HG03139 (cell line): ENCODE measurements around the gene CRB1.

Experiments
- ATAC-seq: cut with Tn5 transposase; IDR thresholded peaks from one replicate; pipeline ENCODE4 v1.9.1; 2021; ENCODE audit not compliant: unreplicated experiment

Gene CRB1

DNA sequence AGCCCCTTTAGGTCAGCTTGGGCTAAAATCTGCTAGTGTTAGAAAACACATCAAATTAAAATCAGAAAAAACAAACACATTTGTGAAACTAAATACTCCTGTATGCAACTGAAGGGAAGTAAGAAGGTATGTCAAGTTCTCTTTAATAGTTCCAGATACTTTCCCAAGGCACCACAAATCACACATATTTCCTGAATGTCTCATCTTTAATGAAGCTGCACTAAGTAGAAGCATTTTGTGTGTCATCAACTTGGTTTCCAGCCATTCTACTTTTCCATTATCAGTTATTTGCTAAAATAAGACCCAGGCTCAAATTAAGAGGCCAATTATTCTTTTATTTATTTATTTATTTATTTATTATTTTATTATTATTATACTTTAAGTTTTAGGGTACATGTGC, 34.7 kb downstream of the CRB1 start:
- ATAC-seq = no peak

DNA sequence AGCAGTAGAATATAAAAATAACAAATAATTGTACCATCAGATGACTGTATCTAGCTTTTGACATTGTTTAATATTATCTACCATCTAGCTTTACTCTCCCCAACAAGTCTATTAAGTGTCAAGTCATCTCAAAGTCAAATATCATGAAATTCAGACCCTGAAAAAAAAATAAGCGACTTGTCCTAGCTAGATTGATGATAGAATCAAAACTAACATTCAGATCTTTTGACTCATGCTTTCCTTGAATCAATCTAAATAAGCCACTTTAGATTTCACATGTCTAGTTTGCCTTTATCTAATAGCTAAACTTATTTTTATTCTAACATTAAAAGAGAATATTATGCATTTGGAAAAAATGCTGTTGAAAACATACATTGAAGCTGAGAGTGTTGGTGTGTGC, 35.4 kb downstream of the CRB1 start:
- ATAC-seq = no peak

DNA sequence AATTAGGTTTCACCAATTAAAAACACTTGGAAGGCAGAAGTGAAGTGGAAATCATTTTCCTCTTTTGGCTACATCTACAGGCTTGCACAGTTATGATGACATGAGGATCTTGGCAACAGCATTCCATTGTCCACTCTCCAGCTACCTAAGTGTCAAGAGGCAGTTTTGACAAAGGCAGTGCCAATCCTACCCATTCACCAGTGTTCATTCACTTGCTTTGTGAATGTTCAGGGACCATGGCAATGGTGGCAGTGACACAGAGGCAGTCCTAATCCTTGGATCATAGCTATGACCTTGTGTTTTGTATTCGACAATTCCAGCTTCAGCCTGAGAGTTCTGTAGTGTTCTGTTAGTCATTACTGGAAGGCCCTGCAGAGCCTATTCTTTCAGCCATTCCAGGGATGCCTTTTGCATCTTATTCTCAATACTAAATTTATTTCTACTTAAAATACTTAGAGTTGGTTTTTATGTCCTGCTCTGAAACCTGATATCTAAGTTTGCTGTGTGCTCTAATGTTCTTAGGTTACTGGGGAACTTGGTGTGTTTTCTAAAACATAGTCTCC, 36.7 kb downstream of the CRB1 start:
- ATAC-seq = no peak

DNA sequence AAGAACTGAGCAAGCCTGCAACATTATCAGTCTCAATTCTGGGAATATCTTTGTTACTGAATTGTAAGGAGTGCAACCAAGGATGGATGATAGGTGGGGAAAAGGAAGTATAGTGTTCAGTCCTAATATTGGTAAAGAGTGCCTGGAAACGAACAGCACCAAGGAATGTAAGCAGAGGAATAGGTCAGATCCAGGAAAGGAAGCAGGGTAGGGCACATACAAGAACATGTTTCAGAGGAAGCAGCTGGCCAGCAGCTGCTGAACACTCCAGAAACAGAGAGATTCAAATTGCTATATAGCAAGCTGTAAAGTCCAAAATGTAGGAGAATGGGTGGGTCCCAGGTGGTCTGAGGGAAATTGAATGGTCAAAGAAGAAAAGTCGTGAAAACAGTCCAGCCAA, 37.9 kb downstream of the CRB1 start:
- ATAC-seq = no peak

DNA sequence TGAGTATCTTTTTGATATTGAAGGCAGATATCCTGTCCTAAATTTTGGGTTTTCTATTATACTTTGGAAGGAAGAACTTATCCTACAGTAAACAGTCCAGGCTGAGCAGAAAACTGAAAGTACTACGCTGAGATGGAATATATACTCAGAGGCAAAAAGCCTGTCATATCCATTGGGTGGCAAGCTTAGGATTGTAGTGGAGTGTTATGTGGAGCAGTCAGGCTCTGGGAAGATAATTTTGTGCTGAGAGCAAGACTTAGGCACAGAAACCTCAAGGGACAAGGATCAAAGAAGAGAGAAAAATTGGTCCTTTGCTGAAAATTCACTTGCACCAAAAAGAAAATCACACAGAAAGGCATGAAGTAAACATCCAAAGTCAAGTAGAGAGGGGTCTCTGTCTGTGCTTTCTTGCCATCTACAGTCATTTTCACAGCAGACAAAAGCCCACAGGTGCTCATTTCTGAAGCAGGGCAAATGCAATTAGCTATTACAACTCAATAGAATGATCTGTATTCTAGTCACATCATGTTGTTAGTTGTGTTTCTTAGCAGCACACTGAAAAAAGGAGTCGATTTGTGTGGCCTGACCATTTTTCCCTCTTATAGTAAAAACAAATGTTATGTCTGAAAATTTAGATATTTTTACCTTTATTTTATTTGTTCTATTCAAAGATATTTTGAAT, 38.5 kb downstream of the CRB1 start:
- ATAC-seq = no peak

DNA sequence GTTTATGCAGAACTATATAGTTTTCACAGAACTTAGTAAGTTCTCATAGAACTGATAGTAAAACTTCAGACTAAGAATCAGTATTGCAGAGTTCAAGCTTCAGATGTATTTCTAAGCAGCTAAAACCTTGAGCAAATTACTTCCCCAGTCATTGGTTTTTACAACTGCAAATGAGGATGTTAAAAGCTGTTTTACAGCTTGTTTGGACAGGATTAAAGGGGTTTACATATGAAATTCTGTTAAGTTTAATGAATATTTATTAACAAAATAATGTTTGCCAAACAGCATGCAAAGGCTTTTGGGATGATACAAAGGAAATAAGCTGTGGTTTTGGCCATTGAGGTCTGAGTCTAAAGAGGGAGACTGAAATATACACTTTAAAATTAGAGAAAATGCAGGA, 39.1 kb downstream of the CRB1 start:
- no peak for ATAC-seq

DNA sequence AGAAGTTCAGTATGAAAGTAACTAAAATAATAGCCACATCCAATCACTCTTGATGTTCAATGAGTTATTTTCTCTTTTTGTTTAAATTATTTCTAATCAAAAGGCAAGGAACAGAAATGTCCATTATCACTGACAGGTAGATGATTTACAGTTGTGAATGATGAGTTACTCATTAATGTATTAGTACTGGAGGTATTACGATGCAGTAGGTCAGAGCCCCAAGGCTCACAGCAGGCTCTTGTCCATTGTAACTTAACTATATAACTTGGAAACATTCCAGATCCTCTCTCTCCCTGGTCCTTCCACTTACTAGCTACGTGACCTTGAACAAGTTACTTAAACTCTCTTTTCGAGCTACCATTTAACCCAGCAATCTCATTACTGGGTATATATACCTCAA, 39.5 kb downstream of the CRB1 start:
- no peak for ATAC-seq

DNA sequence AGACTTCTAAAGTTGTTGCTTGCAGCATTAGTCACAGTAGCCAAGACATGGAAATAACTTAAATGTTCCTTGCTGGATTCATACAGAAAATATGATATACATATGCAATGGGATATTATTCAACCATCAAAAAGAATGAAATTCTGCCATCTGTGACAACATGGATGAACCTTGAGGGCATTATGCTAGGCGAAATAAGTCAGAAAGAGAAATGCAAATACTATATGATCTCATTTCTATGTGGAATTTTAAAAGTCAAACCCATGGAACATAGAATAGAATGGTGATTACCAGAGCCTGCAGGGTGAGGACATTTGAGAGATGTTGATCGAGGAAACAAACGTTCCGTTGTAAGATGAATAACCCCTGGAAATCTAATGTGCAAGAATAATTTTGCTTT, 43.0 kb downstream of the CRB1 start:
- ATAC-seq = no peak

DNA sequence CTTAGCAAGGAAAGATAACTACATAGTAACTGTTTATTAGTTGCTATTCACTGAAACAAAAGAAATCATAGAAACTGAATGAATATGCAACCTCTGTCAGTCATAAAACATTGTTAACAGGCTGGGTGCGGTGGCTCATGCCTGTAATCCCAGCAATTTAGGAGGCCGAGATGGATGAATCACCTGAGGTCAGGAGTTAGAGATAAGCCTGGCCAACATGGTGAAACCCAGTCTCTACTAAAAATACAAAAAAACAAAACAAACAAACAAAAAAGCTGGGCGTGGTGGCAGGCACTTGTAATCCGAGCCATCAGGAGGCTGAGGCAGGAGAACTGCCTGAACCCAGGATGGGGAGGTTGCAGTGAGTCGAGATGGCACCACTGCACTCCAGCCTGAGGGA, 44.1 kb downstream of the CRB1 start:
- ATAC-seq = no peak

DNA sequence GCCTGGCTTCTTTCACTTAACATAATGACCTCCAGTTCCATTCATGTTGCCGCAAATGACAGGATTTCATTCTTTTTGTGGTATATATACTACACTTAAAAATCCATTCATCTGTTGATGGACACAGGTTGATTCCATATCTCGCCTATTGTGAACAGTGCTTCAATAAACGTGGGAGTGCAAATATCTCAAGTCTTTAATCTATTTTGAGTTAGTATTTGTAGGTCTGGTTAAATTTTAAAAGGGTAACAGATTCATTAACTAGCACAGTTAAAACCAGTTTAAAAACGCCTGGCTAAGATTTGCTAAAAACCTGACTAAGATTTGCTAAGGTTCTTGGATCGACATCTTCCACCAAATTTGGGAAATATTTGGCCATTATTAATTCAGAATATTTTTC, 45.7 kb downstream of the CRB1 start:
- ATAC-seq = no peak

DNA sequence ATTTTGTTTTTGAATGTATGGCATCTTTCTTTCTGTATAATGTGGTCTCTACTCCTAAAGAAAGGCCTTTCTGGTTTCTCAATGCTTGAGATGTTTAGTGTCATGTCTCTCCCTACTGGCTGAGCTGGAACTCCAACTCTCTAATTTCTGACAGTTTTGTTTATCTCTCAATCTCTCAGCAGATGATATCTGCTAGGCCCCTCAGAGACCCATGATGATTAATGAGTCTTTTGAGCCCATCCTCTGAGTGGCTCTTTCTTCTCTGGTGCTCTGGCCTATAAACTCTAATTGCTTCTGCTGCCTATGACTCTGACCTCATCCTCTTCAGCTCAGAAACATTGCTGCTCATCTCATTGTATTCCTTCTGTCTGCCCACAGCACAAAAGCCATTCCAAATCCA, 46.6 kb downstream of the CRB1 start:
- no peak for ATAC-seq

DNA sequence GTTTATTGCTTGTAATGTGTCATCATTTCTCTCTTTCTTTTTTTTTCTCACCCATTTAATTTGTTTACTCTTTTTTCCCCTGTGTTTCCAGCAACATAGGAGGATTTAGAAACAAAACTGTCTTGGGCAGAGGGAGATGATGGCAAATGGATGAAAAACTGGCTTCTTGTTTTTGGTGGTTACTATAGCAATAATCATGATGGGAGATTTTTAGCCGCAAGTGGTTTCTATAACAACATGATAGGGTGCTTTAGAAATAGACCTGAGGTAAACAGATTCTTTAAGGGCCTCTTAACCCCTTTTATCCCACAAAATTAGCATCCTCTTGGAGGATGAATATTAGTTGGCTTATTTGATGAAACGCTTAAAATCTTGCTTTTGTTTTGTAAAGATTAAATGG, 51.6 kb downstream of the CRB1 start:
- no peak for ATAC-seq

DNA sequence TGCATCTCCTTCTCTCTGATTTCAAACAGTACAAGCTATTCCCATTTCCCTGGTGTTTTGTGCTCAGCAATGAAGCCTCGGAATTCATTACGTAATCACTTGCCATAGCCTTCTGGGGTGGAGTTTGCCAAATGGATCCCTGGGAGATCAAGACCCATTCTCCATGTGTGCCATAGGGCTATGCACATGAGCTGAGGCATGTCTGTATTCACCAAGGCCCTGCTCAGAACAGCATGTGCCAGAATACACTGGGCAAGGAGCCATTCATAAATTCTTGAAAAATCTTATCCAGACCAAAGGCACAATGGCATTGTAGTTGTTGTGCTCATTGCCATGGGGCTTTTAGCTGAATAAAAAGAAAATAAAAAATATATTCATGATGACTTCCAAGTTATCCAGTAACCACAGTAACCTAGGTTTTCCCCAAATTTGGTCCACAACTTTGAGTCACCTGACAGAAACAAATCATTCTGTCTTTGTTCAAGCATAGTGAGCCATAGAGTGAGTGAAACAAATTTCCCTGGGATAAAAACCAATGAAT, 53.0 kb downstream of the CRB1 start:
- no peak for ATAC-seq

DNA sequence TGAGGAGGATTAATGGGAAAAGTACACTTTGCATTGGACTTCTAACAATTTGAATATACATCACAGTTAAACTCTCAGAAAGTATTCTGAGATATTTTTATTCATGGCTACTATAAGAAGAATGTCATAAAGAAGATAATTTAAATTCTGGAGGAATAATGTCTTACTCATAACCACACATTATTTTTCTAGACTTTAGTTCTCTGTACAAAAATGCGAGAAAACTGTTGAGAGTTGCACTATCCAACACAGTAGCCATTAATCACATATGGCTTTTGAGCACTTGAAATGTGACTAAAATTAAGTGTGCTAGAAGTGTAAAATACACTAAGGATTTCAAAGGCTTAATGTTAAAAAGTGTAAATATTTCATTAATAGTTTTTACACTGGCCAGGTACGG, 53.8 kb downstream of the CRB1 start:
- ATAC-seq = no peak

DNA sequence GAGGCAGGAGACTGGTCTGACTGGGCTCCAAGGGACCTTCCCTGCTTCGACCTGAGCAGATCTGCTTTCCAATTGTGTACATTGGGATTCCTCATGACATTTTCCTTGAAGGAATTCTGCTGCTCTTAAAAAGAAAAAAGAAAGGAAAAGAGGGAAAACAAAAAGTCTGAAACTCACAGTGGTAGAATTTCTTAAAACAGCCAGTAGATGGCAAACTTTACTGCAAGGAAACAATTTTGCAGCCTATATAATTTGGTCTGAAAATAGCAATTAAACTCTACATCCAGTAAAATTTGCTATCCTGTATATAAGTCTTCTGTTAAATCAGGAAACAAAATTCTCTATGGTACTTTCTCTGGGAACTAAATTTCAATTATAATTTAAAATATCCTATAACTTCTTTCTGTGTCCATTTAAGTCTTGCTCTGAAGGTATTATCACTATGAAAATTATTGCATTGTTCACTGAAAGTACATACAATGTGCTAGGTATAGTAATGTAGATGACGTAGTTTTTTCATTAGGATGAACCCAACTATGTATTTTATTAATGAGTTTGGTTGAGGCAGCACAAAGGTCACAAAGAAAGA, 59.8 kb downstream of the CRB1 start:
- ATAC-seq = no peak

DNA sequence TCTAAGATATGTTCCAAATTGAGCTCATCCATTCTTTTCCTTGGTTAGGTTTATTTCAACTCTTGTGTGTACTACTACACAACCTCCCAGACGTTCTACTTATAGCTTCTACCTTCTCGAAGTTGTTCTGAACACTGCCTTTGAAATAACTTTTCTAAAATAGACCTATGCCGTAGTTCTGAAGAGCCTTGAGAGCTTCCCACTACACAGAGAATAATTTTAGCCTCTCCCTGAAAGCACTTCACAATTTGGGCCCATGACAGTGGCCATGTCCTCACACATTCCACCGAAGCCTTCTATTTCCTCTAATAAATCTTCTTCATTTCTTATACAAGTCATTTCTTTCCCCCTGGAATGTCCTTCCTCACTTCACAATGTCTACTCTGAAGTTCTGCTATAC, 62.2 kb downstream of the CRB1 start:
- ATAC-seq = no peak

DNA sequence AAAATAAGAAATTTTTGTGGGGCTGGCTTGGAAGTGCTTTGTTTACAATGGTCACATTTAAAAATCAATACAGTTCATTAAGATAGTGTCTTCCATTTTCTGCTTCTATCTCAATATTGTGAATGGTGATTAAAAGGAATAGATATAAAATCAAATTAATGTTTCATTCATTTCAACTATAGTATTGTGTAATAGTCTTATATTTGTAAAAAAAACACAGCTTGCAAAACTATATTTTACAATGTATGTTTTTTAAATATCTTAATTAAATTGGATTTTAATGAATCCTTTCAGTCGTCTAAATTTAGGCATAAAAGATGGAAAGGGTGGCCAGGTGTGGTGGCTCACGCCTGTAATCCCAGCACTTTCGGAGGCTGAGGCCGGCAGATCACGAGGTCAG, 63.5 kb downstream of the CRB1 start:
- ATAC-seq = no peak

DNA sequence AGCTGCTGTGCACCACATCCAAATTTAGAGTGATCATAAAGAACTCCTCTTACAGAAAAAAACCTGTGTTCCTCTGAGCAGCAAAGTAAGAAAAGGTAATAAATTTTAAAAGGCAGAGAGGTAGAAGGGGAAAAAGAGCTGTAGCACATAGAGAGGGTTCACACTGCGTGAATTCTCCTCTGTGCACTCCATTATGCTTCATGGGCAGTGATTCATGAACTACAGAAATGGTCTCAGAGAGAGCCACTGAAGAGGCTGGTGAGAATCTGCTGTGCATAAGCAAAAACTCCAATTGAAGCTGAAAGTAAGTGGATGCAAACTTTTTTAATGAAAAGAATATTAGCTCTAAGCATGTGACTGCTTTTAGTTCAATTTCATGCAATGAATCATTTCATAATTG, 65.0 kb downstream of the CRB1 start:
- ATAC-seq = no peak

DNA sequence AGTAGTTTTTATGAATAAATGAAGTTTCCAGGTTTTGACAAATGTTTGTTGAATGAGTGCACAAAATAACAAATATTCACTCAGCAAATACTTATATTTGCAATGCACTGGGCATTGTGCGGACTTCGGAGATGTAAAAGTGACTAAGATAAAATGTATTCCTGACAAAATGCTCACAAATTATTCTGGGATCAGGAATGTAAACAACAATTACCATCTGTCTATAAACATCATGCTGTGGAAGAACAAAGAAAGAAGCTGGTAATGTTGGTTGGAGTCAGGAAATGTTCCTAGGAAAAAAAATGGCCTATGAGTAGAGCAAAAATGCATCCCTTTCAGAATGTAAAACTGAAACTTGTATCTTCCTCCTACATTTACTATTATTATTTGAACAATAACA, 68.5 kb downstream of the CRB1 start:
- ATAC-seq = no peak

DNA sequence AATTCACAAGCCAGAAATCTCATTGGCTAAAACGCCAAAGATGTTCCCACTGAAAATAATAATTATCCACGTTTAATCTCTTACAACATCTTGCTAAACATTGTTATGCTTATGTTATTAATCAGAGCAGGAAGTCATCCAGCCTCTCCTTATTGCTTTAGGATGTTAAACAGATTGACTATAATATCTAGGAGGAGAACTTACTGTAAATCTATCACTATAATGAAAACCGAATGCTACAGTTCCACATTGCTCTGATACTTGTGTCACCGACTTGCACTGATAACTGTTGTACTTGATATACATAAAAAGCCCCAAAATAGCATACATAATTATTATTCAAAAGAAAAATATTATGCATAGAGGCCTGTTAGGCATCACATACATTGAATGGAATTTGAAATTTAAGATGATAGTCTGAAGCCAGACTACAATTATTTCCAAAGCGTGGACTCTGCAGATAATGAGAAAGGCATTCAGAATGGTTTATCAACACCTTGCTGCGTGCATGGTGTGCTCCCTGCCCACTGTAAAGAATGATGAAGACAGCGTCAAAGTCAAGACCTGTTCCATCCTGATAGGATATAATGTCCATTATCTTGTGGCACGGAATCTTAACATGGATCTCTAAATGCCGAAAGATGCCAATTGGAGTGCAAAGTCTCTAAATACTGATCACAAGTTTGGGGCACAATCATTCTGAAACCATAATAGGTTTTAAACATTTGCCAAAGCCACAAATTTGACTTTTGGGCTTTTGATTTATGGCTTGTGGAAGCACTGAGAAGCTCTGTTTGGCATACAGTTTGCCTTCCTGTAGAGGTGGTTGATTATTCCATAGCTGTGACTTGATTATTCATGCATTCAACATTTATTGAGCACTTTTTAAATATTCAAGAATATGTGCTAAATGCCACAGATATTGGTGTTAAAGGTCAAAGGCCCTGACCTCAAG, 71.3 kb downstream of the CRB1 start:
- no peak for ATAC-seq

DNA sequence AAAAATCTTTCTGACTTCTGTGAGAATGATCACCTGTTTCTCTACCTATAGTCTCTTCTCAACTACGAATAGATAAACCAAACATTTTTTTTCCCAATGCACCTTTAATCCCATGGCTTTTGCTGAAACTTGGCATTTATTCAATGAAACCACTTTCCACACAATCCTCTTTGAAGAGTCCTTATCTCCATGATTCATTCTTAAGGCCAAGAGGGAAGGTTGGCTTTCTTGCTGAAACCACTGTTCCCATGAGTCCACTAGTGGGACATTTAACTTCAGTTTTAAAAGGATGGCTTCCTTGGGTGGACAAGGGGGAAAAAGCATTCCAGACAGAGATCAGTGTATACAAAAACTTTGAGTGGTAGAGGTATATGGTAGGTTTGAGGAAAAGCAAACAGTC, 73.6 kb downstream of the CRB1 start:
- no peak for ATAC-seq
